ENCODE results near the gene PIK3R3.

- TF ChIP-seq CTCF (IDR thresholded peaks at IDR 0.05 in 2 of 3, conservative IDR thresholded peaks at IDR 0.05 in 1 of 3; ENCODE audit: borderline replicate concordance in 1 of 3, insufficient read depth in 1 of 3, low read depth in 2 of 3, low read length in 2 of 3) (no peak), ATF3 (IDR thresholded peaks at IDR 0.05) (no peak), EZH2 (IDR thresholded peaks at IDR 0.05) (no peak), MAX (IDR thresholded peaks at IDR 0.05) (no peak), REST (IDR thresholded peaks at IDR 0.05; ENCODE audit: low read depth) (no peak)
Measured at GRCh38 chr1:46173361-46173856, 41.0 kb upstream of the PIK3R3 start.
